Kidney epithelial cell (primary cell): Measurements from ENCODE around the gene PRKCB. TPM values are rescaled to one million over a fixed set of nuclear protein-coding genes. Genes with fewer than 3 reads are reported as not detected.

Experiments
- DNase-seq: peaks from one replicate; pipeline ENCODE4 v3.0.0-alpha.2; 2010; ENCODE audit warnings: low read depth
- H3K27me3 ChIP-seq: 2 replicates; pipeline ENCODE4 v1.6.0; 2011; ENCODE audit warnings: low read length; ENCODE audit not compliant: control insufficient read depth, insufficient read depth
- H3K36me3 ChIP-seq: 2 replicates; pipeline ENCODE4 v1.5.1; 2011; ENCODE audit warnings: low read length; ENCODE audit not compliant: control insufficient read depth, insufficient read depth
- H3K4me3 ChIP-seq: 2 replicates; pipeline ENCODE4 v1.5.1; 2011; ENCODE audit warnings: low read depth, mild to moderate bottlenecking, control low read depth, low read length
- total RNA-seq: library from RNA; depleted of rRNA; stranded (reverse); fragments of >200 nt; gene quantifications from 2 replicates; pipeline ENCODE4 v1.2.3, GENCODE V29; 2015
- TF ChIP-seq, protein P1 (sequence below): IDR thresholded peaks from 2 replicates; pipeline ENCODE4 v1.5.1; 2011; ENCODE audit warnings: mild to moderate bottlenecking, moderate library complexity, low read length, control low read depth, inconsistent platforms; ENCODE audit not compliant: insufficient read depth, poor library complexity, severe bottlenecking

Gene PRKCB
- total RNA-seq, 1 donor from 2014 or later, result 7.1 TPM

DNA sequence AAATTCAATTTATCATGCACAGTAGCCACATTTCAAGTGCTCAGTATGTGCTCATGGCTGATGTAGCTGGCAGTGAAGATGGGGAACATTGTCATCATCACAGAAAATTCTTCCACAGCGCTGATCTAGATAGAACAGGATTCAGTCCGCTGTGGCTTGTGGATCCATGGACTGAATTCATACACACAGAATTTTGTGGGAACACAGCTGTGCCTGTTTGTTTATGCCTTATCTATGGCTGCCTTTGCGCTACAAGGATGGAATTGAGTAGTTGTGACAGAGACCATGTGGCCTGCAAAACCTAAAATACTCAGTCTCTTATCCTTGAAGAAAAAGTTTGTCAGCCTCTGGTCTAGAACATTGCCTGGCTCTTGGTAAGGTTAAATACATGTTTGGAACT is 128.4 kb downstream of the PRKCB start:
- TF ChIP-seq, protein P1, sequence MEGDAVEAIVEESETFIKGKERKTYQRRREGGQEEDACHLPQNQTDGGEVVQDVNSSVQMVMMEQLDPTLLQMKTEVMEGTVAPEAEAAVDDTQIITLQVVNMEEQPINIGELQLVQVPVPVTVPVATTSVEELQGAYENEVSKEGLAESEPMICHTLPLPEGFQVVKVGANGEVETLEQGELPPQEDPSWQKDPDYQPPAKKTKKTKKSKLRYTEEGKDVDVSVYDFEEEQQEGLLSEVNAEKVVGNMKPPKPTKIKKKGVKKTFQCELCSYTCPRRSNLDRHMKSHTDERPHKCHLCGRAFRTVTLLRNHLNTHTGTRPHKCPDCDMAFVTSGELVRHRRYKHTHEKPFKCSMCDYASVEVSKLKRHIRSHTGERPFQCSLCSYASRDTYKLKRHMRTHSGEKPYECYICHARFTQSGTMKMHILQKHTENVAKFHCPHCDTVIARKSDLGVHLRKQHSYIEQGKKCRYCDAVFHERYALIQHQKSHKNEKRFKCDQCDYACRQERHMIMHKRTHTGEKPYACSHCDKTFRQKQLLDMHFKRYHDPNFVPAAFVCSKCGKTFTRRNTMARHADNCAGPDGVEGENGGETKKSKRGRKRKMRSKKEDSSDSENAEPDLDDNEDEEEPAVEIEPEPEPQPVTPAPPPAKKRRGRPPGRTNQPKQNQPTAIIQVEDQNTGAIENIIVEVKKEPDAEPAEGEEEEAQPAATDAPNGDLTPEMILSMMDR, result no peak
- Histone ChIP-seq H3K36me3 (no peaks in the 10 kb centered on the region), H3K27me3 (no peaks in the 10 kb centered on the region), H3K4me3 (no peak overlapping the region)
- no peak for DNase-seq

DNA sequence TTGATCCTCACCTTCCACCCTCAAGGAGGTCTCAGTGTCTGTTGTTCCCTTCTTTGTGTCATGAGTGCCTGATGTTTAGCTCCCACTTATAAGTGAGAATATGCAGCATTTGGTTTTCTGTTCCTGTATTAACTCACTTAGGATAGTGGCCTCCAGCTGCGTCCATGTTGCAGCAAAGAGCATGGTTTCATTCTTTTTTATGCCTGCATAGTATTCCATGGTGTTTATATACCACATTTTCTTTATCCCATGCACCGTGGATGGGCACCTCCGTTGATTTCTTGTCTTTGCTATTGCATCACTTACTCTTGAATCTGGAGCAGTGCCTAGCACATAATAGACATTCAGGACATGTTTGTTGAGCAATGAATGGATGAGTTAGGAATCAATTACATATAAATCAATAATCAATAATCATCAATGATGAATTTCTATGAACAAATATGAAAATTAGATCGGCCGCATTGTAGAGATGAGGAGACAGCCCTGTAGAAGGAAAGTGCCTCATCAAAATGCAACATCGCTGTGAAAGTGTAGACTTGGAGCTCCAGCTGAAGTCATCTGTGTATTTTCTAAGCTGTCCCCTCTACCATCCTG is 129.5 kb downstream of the PRKCB start:
- DNase-seq, result no peak
- Histone ChIP-seq H3K27me3 (no peaks in the 10 kb centered on the region), H3K36me3 (no peaks in the 10 kb centered on the region), H3K4me3 (no peak overlapping the region)
- TF ChIP-seq, protein P1, result no peak

DNA sequence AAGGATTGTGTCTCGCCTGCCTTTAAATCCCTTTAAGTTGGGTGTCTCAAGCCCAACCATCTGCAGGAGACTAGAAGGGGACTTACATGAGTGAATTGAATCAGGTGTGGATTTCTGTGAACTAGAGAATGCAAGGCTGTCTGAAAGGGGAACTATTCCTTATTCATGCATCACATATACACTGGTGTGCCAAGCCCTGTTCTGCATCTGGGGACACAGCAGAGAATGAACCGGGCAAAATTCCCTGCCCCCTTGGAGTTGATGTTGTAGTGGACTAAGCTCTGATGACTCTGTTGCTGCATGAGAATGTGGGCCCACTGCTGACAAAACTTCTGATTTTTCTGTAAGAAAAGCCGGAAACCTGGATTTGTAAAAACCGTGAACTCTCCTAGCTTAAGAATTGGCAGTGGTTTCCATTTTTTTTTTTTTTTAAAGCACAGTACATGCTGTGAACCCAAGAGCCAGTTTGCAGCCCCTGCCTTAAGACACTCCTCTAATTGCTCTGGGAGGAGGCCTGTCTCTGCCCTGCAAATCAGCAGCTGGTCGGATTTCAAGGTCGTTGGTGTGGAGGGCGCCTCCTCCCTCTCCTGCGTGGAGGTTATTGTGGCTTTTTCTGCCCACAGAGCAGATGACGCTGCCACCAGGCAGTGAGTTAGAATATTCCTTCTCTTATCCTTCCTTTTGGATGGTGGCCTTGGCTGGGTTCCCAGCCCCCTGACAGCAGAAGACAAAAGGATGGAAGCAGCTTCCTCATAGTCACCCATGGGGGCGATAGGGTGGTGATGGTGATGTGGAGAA is 131.0 kb downstream of the PRKCB start:
- Histone ChIP-seq H3K4me3 (no peak overlapping the region), H3K36me3 (no peaks in the 10 kb centered on the region), H3K27me3 (no peaks in the 10 kb centered on the region)
- DNase-seq, result no peak
- TF ChIP-seq, protein P1, result no peak

DNA sequence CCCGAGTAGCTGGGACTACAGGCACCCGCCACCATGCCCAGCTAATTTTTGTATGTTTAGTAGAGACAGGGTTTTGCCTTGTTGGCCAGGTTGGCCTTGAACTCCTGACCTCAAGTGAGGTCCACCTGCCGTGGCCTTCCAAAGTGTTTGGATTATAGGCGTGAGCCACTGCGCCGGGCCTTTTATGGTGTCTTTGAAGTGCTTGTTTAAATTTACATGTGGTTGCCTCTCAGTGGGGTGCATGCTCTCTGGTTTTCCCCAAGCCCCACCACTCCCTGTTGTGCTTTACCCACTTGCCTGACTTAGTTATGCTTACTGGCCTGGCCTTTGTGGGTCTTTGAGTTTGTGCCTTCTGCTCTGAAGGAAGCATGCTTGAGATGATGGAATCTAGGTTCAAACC is 132.0 kb downstream of the PRKCB start:
- H3K36me3 ChIP-seq, result no peaks in the 10 kb centered on the region
- H3K4me3 ChIP-seq, result no peak overlapping the region
- no peak for DNase-seq
- TF ChIP-seq, protein P1, result no peak
- no peaks in the 10 kb centered on the region for H3K27me3 ChIP-seq

DNA sequence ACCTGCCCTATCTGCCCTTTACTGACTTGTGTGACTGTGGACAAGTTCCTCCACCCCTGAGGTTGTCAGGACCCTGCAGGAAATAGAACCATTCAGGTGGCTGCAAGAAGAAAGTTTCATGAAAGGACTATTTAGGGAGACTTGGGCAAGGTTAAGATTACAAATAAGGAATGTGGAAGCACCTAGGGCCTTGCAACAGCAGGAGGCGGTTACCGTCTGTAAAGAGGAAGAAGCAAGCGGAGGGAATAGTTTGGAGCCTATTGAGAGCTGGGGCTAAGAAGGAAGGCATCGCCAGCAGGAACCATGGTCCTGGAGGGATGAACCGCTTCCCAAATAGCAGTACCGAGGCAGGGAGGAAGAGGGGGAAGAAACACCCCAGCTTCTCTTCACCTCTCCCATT is 132.4 kb downstream of the PRKCB start:
- Histone ChIP-seq H3K27me3 (no peaks in the 10 kb centered on the region), H3K4me3 (no peak overlapping the region), H3K36me3 (no peaks in the 10 kb centered on the region)
- DNase-seq, result no peak
- TF ChIP-seq, protein P1, result no peak
